GM12801 (cell line): ENCODE data around the gene SLC10A7.

Source experiments
- TF ChIP-seq, protein P1 (sequence below): IDR thresholded peaks from one replicate; pipeline ENCODE4 v1.5.1; 2011; ENCODE audit warnings: control low read depth; ENCODE audit not compliant: insufficient read length; ENCODE audit errors: extremely low read depth

The SLC10A7 gene

DNA sequence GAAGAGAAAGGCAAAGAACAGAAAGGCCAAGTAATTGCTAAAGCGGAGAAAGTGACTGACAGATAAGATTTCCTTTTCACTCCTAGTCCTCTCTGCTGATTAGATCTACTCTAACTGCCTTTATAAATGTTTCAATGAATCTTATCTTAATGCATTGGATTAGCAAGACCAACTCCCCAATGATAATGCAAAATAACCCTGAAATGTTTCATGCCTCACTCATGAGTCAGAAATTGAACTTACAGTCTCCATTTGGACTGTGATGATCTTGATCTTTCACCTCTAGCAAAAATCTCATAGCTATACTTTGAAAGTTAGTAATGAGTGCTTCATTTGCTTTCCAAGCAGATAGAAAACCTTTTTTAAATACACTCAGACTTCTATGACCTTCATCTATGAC, 26.5 kb downstream of the SLC10A7 start:
- TF ChIP-seq, protein P1, sequence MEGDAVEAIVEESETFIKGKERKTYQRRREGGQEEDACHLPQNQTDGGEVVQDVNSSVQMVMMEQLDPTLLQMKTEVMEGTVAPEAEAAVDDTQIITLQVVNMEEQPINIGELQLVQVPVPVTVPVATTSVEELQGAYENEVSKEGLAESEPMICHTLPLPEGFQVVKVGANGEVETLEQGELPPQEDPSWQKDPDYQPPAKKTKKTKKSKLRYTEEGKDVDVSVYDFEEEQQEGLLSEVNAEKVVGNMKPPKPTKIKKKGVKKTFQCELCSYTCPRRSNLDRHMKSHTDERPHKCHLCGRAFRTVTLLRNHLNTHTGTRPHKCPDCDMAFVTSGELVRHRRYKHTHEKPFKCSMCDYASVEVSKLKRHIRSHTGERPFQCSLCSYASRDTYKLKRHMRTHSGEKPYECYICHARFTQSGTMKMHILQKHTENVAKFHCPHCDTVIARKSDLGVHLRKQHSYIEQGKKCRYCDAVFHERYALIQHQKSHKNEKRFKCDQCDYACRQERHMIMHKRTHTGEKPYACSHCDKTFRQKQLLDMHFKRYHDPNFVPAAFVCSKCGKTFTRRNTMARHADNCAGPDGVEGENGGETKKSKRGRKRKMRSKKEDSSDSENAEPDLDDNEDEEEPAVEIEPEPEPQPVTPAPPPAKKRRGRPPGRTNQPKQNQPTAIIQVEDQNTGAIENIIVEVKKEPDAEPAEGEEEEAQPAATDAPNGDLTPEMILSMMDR = no peak

DNA sequence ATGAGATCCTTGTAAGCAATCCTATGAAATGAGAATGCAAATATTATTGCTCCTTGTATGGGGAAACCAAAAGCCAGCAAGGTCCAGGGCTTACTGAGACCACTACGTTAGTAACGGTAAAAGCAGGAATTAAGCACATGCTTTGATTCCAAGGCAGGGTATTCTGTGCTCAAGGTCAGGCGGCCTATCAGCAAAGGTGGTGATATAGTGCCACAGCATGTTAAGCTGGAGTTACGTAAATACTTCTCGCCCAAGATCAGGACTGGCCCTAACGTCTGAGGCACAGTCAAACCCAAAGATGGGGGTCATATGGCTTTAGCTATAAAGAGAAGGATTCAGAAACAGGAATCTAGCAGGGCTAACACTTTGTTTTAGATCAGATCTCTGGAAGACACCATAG, 27.6 kb downstream of the SLC10A7 start:
- TF ChIP-seq, protein P1 = no peak

DNA sequence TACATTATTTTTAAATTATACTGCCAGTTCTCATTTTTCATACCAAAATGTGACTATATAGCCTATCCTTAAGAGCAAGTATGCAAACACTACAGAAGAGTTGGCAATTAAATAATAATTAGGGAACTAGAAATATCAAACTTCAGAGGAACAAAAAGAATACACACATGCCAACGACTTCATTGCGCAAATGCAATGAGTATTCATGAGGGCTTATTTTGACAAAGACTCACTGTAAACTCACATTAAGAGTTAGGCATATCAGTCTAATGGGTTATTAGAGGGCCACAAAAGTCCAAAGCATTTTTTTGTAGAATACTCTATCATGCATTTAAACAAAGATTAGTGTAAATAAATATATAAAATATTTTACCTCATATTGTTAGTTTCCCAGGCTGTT, 31.6 kb downstream of the SLC10A7 start:
- TF ChIP-seq, protein P1 = no peak

- TF ChIP-seq, protein P1 = no peak
These were observed 33.1 kb downstream of the SLC10A7 start for GRCh38 chr4:146488495-146489174.

- TF ChIP-seq, protein P1 = no peak
These were observed 35.2 kb downstream of the SLC10A7 start for GRCh38 chr4:146486565-146486964.

DNA sequence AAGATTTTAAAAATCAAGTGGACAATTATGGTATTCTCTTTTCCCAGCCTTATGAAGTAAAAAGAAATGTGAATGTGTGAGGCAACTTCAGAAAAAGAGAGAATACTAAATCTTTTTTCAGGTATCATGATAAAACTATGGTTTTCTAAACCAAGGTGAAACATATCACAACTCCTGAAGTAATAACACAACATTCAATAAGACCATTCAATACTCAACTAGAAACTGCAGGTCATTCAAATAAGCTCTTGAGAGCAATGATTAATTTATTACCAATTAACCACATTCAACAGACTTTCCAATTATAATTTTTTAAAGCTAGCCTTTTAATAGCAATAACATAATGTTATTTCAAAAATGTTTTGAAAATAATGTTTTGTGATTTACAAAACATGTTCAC, 35.8 kb downstream of the SLC10A7 start:
- TF ChIP-seq, protein P1 = no peak

- TF ChIP-seq, protein P1 = no peak
These were observed 39.0 kb downstream of the SLC10A7 start for GRCh38 chr4:146482788-146483187.
